ENCODE measurements around the gene RIPK1.
"Not testable (repeated sequence)": the region's sequence is repeated elsewhere in the genome, so short reads cannot be mapped to it uniquely, and the experiment has no call there.

Gene RIPK1

DNA sequence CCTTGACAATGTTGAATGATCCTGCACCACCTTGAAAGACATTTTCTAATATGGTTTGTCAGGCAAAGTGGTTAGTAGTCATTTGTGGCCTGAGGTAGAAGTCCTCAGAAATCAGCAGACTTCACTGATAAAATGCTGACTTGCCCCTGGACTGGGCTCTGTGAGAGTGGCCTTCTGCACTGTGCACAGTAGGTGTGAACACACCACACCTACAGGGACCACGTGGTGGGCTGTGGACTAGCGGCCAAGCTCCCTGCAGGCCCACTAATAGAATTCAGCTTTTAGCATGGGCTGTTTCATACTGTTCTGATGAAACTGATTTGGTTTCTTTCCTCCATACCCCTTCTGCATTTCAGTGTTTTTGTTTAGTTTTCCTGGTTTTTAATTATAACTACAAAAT lies 57.5 kb downstream of the RIPK1 start:
- H3K4me3 Mint-ChIP-seq: no peak overlapping the region
- no peaks in the 10 kb centered on the region for H3K27me3 Mint-ChIP-seq
- H3K4me1 Mint-ChIP-seq (ENCODE audit: low read depth): peaks cover 9% of the 10 kb centered on the region
- H3K36me3 Mint-ChIP-seq (ENCODE audit: low read depth): no peaks in the 10 kb centered on the region
- H3K9me3 Mint-ChIP-seq: no peaks in the 10 kb centered on the region
- no peak overlapping the region for H3K27ac Mint-ChIP-seq

DNA sequence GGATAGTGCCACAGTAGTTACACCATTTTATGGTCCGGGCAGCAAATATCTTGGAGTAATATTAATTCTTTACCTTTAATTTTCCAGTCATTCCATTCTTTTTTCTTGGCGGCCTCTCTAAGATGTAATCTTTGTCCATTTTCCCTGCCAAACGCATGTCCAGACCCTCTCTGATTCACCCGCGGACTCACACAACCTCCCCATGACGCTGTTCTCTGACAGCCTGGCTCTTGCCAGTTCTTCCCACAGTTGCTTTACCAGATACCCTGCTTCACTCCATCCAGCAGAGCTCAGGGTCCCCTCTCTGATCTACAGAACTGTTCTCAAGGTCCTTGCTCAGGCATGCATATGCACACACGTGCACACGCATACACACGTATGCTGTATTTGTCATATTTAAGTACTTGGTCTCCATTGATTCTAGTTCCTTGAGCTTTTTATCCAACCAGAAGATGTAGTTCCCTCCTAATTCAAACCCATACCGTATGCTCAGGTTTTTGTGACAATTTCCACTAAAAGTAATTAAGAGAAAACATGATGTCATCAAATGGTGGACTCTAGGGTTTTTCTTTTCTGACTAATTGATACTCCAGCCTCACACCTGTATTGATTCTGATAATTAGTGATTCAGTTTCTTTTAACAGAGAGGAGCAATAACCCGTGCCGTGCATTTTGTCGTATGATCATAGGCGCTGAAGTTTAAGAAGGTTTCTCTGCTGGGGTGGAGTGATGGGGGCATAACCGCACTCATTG lies 60.2 kb downstream of the RIPK1 start:
- Mint-ChIP-seq H3K36me3 (ENCODE audit: low read depth) (no peaks in the 10 kb centered on the region), H3K27ac (no peak overlapping the region), H3K9me3 (no peaks in the 10 kb centered on the region), H3K27me3 (no peaks in the 10 kb centered on the region), H3K4me1 (ENCODE audit: low read depth) (peaks cover 9% of the 10 kb centered on the region), H3K4me3 (no peak overlapping the region)

DNA sequence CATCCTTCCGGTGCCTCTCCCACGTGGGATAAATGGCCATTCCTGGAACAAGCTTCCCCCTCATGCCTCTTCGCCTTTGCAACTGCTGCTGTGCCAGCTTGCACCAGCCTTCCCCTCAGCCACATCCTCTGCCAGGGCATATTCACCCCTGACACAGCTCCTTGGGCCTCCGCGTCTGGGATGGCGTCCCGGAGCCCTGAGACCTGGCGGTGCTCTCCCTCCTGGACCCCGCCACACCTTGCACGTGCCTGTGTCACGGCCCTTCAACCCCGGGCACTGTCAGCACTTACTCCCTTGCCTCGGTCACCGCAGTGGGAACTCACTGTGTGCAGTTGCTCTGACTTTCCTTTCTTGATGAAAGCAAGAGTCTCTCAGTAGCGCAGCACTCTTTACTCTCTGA lies 63.4 kb downstream of the RIPK1 start:
- H3K36me3 Mint-ChIP-seq (ENCODE audit: low read depth): no peaks in the 10 kb centered on the region
- no peak overlapping the region for H3K27ac Mint-ChIP-seq
- no peak overlapping the region for H3K4me3 Mint-ChIP-seq
- no peaks in the 10 kb centered on the region for H3K4me1 Mint-ChIP-seq (ENCODE audit: low read depth)
- no peaks in the 10 kb centered on the region for H3K9me3 Mint-ChIP-seq
- H3K27me3 Mint-ChIP-seq: no peaks in the 10 kb centered on the region

GRCh38 chr6:3133515-3133914 lies 65.2 kb downstream of the RIPK1 start:
- no peak overlapping the region for H3K4me3 Mint-ChIP-seq
- peaks cover 9% of the 10 kb centered on the region for H3K36me3 Mint-ChIP-seq (ENCODE audit: low read depth)
- no peaks in the 10 kb centered on the region for H3K27me3 Mint-ChIP-seq
- no peak overlapping the region for H3K27ac Mint-ChIP-seq
- peaks cover 3% of the 10 kb centered on the region for H3K4me1 Mint-ChIP-seq (ENCODE audit: low read depth)
- no peaks in the 10 kb centered on the region for H3K9me3 Mint-ChIP-seq

- Mint-ChIP-seq H3K36me3 (ENCODE audit: low read depth) (peaks cover 14% of the 10 kb centered on the region), H3K27ac (no peak overlapping the region), H3K27me3 (no peaks in the 10 kb centered on the region), H3K9me3 (no peaks in the 10 kb centered on the region), H3K4me3 (no peak overlapping the region), H3K4me1 (ENCODE audit: low read depth) (peaks cover 13% of the 10 kb centered on the region)
Measured at GRCh38 chr6:3135668-3136291, 67.5 kb downstream of the RIPK1 start.

DNA sequence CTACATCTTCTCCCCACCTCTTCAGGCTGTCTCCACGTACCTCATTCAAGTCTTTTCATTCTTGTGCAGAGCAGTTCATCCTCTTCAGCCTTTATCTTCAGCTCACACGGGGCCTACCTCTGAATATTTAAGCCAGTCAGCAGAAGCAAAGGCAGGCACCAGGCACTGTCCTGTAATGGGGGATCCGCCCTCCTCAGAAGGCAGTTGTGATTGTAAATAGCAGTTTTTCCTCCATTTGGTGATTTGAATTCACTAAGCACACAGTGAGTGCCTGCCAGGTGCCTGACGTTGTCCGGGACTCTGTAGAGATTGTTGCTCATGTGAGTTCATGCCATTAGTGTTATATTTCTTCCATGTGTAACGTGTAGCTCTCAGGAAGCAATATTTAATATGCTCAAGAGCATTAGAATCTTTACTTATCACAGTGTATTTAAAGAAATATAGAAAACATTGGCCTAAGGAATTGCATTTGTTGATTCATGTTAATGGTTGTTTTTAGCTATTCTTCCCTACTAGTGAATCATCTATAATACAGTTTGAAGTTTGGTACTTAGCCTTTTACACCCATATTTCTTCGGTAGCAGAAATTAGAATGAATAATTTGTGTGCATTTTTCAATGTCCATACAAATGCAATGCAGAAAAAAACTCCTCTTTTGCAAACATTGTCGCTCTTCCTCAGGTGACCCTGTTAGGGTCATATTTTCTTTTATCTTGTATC lies 68.2 kb downstream of the RIPK1 start:
- Mint-ChIP-seq H3K27ac (no peak overlapping the region), H3K4me1 (ENCODE audit: low read depth) (peaks cover 13% of the 10 kb centered on the region), H3K4me3 (no peak overlapping the region), H3K36me3 (ENCODE audit: low read depth) (peaks cover 18% of the 10 kb centered on the region), H3K9me3 (no peaks in the 10 kb centered on the region), H3K27me3 (no peaks in the 10 kb centered on the region)

DNA sequence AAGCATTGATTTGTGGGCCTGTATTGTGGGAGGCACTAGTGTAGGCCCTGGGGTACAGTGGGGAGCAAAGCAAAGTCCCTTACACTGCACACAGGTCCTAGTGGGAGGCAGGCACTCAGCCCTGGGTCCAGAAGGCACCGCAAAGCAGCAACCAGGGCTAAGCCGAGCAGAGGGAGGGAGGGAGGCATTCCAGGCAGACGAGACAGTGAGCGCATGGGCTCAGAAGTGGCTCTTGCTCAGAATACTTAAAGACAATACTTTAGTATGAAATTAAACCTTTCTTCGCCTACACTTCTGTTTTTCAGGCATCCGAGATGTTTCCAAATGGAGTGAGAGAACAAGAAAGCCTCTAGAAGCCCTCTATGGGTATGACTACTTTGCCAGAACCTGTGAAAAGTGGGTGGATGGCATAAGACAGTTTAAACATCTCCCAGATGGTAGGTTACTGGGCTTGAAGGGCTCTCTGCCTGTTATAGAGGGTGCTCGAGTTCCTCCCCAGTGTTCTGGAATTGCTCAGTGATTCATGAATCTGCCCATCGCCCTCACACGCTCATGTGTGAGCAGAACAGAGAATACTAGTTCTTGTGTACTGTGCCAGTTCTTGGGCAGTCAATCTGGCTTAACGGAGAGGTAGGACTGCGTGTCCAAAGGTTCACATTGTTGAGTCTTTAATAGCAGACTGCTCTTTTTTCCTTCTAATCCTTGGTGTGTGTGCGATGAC lies 68.9 kb downstream of the RIPK1 start:
- Mint-ChIP-seq H3K36me3 (ENCODE audit: low read depth) (peaks cover 18% of the 10 kb centered on the region), H3K4me1 (ENCODE audit: low read depth) (peaks cover 13% of the 10 kb centered on the region), H3K27ac (no peak overlapping the region), H3K4me3 (no peak overlapping the region), H3K27me3 (no peaks in the 10 kb centered on the region), H3K9me3 (no peaks in the 10 kb centered on the region)

DNA sequence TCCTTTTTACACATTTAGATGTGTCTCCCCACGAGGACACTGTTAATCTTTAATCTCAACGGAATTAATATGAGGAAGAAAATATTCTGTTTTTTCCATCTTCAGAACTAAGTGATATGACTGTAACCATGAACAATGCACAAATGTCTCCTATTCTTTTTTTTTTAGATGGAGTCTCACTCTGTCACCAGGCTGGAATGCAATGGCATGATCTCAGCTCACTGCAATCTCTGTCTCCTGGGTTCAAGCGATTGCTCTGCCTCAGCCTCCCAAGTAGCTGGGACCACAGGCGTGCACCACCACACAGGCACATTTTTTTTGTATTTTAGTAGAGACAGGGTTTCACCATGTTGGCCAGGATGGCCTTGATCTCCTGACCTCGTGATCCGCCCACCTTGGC lies 69.6 kb downstream of the RIPK1 start:
- H3K27me3 Mint-ChIP-seq, H3K9me3 Mint-ChIP-seq, H3K27ac Mint-ChIP-seq, H3K4me3 Mint-ChIP-seq: not testable (repeated sequence)
- H3K4me1 Mint-ChIP-seq (ENCODE audit: low read depth): peaks cover 13% of the 10 kb centered on the region
- H3K36me3 Mint-ChIP-seq (ENCODE audit: low read depth): peaks cover 18% of the 10 kb centered on the region

GRCh38 chr6:3138341-3138740 lies 70.0 kb downstream of the RIPK1 start:
- peaks cover 18% of the 10 kb centered on the region for H3K36me3 Mint-ChIP-seq (ENCODE audit: low read depth)
- H3K27me3 Mint-ChIP-seq: no peaks in the 10 kb centered on the region
- no peak overlapping the region for H3K4me3 Mint-ChIP-seq
- H3K9me3 Mint-ChIP-seq: no peaks in the 10 kb centered on the region
- no peak overlapping the region for H3K27ac Mint-ChIP-seq
- H3K4me1 Mint-ChIP-seq (ENCODE audit: low read depth): peaks cover 13% of the 10 kb centered on the region

DNA sequence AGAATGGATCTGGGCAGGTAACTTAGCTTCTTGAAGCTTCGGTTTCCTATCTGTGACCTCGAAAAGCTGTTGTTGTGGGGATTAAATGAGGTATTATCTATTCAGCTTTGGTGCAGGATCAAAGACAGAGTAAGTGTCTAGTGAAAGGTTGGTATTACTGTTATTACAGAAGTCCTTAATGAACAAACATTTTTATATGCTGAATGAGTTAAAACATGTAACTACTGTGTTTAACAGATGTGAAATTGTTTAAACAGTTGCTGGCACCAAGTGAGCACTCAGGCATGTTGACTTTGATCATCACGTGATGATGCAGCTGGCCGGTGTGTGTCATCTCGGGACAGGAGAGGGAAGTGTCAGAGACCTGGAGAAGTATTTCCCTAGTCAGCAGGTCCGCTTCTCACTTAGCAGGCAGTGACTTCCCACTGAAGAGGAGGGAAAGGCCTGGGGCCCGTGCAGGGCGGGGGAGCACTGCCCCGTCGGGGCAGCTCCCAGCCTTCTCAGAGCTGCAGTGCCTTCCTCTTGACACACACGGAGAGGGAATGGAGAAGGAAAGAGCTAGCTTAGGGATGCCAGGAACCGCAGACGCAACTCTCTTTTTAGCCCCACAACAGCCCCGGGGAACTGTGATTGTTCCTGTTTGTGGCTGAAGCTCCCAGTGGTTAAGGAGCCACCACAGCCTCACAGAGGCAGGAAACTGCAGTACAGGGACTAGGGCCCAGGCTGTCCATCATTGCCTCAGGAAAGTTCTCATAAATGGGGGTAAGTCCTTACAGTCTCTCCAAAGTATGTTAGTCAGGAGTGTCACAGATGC lies 71.0 kb downstream of the RIPK1 start:
- H3K9me3 Mint-ChIP-seq: no peaks in the 10 kb centered on the region
- H3K4me3 Mint-ChIP-seq: no peak overlapping the region
- no peak overlapping the region for H3K27ac Mint-ChIP-seq
- H3K36me3 Mint-ChIP-seq (ENCODE audit: low read depth): peaks cover 18% of the 10 kb centered on the region
- peaks cover 13% of the 10 kb centered on the region for H3K4me1 Mint-ChIP-seq (ENCODE audit: low read depth)
- H3K27me3 Mint-ChIP-seq: no peaks in the 10 kb centered on the region

- Mint-ChIP-seq H3K4me3 (no peak overlapping the region), H3K27me3 (no peaks in the 10 kb centered on the region), H3K9me3 (no peaks in the 10 kb centered on the region), H3K27ac (no peak overlapping the region), H3K4me1 (ENCODE audit: low read depth) (peaks cover 13% of the 10 kb centered on the region), H3K36me3 (ENCODE audit: low read depth) (peaks cover 22% of the 10 kb centered on the region)
Measured at GRCh38 chr6:3140201-3140600, 71.9 kb downstream of the RIPK1 start.

DNA sequence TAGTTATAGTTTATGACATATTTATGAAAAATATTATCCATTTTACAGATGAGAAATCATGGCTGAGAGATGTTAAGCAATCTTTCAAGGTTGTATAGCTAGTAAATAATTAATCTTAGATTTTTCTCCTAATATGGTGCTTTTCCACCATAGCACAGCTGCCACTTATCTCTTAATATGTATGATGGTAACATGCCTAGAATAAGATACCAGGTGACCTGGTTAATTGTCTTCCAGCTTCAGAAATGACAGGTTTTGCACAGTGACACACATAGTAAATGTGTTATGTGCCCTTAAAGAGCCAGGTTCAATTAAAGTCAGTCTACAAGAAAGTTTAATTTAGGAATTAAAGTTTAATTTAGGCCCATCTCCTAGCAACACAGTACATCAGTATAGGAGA lies 74.2 kb downstream of the RIPK1 start:
- H3K9me3 Mint-ChIP-seq: no peaks in the 10 kb centered on the region
- no peak overlapping the region for H3K27ac Mint-ChIP-seq
- H3K4me3 Mint-ChIP-seq: no peak overlapping the region
- H3K36me3 Mint-ChIP-seq (ENCODE audit: low read depth): peaks cover 20% of the 10 kb centered on the region
- peaks cover 13% of the 10 kb centered on the region for H3K4me1 Mint-ChIP-seq (ENCODE audit: low read depth)
- H3K27me3 Mint-ChIP-seq: no peaks in the 10 kb centered on the region

GRCh38 chr6:3143158-3143557 lies 74.9 kb downstream of the RIPK1 start:
- Mint-ChIP-seq H3K4me3 (no peak overlapping the region), H3K27me3 (no peaks in the 10 kb centered on the region), H3K9me3 (no peaks in the 10 kb centered on the region), H3K27ac (no peak overlapping the region), H3K4me1 (ENCODE audit: low read depth) (peaks cover 13% of the 10 kb centered on the region), H3K36me3 (ENCODE audit: low read depth) (peaks cover 15% of the 10 kb centered on the region)

GRCh38 chr6:3144571-3144970 lies 76.3 kb downstream of the RIPK1 start:
- Mint-ChIP-seq H3K27me3 (no peaks in the 10 kb centered on the region), H3K4me3 (no peak overlapping the region), H3K27ac (no peak overlapping the region), H3K4me1 (ENCODE audit: low read depth) (no peaks in the 10 kb centered on the region), H3K36me3 (ENCODE audit: low read depth) (peaks cover 8% of the 10 kb centered on the region), H3K9me3 (no peaks in the 10 kb centered on the region)

Measured in stimulated activated naive CD8-positive, alpha-beta T cell treated with anti-CD3 and anti-CD28 coated beads, Interleukin-15, Interleukin-2, amounts not matched to agents 100 ng/mL and 50 ng/mL, for 24 hours (primary cell).